Esophagus (tissue), 2 donors: ENCODE results near the gene MEST. TPM values are rescaled to one million over a fixed set of nuclear protein-coding genes. Genes with fewer than 3 reads are reported as not detected.

Experiments used
- H3K27ac ChIP-seq, 2 donors: one replicate each; pipeline ENCODE4 v1.5.1; 2013; ENCODE audit warnings: low read depth in 2 of 2, mild to moderate bottlenecking in 2 of 2, inconsistent platforms in 1 of 2, low read length in 1 of 2, moderate library complexity in 1 of 2
- H3K27me3 ChIP-seq, 2 donors: one replicate each; pipeline ENCODE4 v1.6.1; 2013; ENCODE audit warnings: low read length in 2 of 2, control low read depth in 1 of 2, mild to moderate bottlenecking in 1 of 2; ENCODE audit not compliant: insufficient read depth in 2 of 2, control insufficient read depth in 1 of 2
- H3K36me3 ChIP-seq, 2 donors: one replicate each; pipeline ENCODE4 v1.6.1; 2013; ENCODE audit warnings: low read length in 1 of 2; ENCODE audit not compliant: control insufficient read depth in 2 of 2, insufficient read depth in 2 of 2
- H3K4me1 ChIP-seq, 2 donors: one replicate each; pipeline ENCODE4 v1.6.1; 2013; ENCODE audit warnings: low read length in 1 of 2; ENCODE audit not compliant: control insufficient read depth in 2 of 2, insufficient read depth in 2 of 2
- H3K4me3 ChIP-seq, 2 donors: one replicate each; pipeline ENCODE4 v1.5.1; 2013; ENCODE audit warnings: low read length in 2 of 2, mild to moderate bottlenecking in 2 of 2, low read depth in 1 of 2, moderate library complexity in 1 of 2
- H3K9me3 ChIP-seq, 2 donors: one replicate each; pipeline ENCODE4 v1.6.1; 2013; ENCODE audit warnings: mild to moderate bottlenecking in 2 of 2, low read depth in 1 of 2, low read length in 1 of 2, moderate library complexity in 1 of 2; ENCODE audit not compliant: control insufficient read depth in 2 of 2, insufficient read depth in 1 of 2
- WGBS, 2 donors: extraction: QIAGEN DNeasy Blood & Tissue Kit; methylation state at CpG; one replicate each; pipeline ENCODE4 v1.1.7; 2013; 5-methylcytosine and 5-hydroxymethylcytosine counted together
- polyA plus RNA-seq, 2 donors: library from polyadenylated mRNA; stranded (reverse); fragments of 200-250 nt; gene quantifications; one replicate each; pipeline ENCODE4 v1.2.3, GENCODE V29; 2013
- donor health status: healthy with polysubstance abuse.
- donor health status: Bipolar disorder and iron deficiency.

Gene MEST
- polyA plus RNA-seq, 2 donors, result 4.8 to 8.6 TPM

- Histone ChIP-seq H3K9me3 (no peaks in the 10 kb centered on the region), H3K4me3 (no peak overlapping the region), H3K36me3 (no peaks in the 10 kb centered on the region), H3K27me3 (no peaks in the 10 kb centered on the region), H3K4me1 (no peaks in the 10 kb centered on the region), H3K27ac (no peak overlapping the region)
- 68% methylated on average over 2 of the region's 2 CpGs for WGBS, 2 donors
Measured at GRCh38 chr7:130461272-130461671, 30.6 kb upstream of the MEST start.

- Histone ChIP-seq H3K27ac (no peak overlapping the region), H3K4me3 (no peak overlapping the region), H3K4me1 (no peaks in the 10 kb centered on the region), H3K9me3 (no peaks in the 10 kb centered on the region), H3K27me3 (no peaks in the 10 kb centered on the region), H3K36me3 (no peaks in the 10 kb centered on the region)
- 58 to 64% methylated on average over 4 of the region's 4 CpGs for WGBS, 2 donors
Measured at GRCh38 chr7:130463553-130464434, 28.1 kb upstream of the MEST start.

GRCh38 chr7:130468612-130469011 is 23.3 kb upstream of the MEST start:
- no peak overlapping the region for H3K27ac ChIP-seq
- WGBS, 2 donors, result 82 to 98% methylated on average over 1 of the region's 1 CpG
- H3K27me3 ChIP-seq, result no peaks in the 10 kb centered on the region
- H3K36me3 ChIP-seq, result no peaks in the 10 kb centered on the region
- no peaks in the 10 kb centered on the region for H3K9me3 ChIP-seq
- H3K4me1 ChIP-seq, result no peaks in the 10 kb centered on the region
- H3K4me3 ChIP-seq, result no peak overlapping the region

GRCh38 chr7:130471974-130472373 is 19.9 kb upstream of the MEST start:
- H3K36me3 ChIP-seq, result no peaks in the 10 kb centered on the region
- no peaks in the 10 kb centered on the region for H3K9me3 ChIP-seq
- no peak overlapping the region for H3K27ac ChIP-seq
- 85 to 86% methylated on average over 2 of the region's 2 CpGs for WGBS, 2 donors
- H3K4me1 ChIP-seq, result no peaks in the 10 kb centered on the region
- no peak overlapping the region for H3K4me3 ChIP-seq
- H3K27me3 ChIP-seq, result no peaks in the 10 kb centered on the region

GRCh38 chr7:130473289-130473688 is 18.6 kb upstream of the MEST start:
- Histone ChIP-seq H3K27ac (no peak overlapping the region), H3K9me3 (no peaks in the 10 kb centered on the region), H3K36me3 (no peaks in the 10 kb centered on the region), H3K27me3 (no peaks in the 10 kb centered on the region), H3K4me3 (no peak overlapping the region), H3K4me1 (no peaks in the 10 kb centered on the region)

- Histone ChIP-seq H3K36me3 (no peaks in the 10 kb centered on the region), H3K27ac (no peak overlapping the region), H3K4me1 (no peaks in the 10 kb centered on the region), H3K4me3 (no peak overlapping the region), H3K9me3 (no peaks in the 10 kb centered on the region), H3K27me3 (no peaks in the 10 kb centered on the region)
- 88 to 92% methylated on average over 4 of the region's 4 CpGs for WGBS, 2 donors
Measured at GRCh38 chr7:130473876-130474275, 18.0 kb upstream of the MEST start.

- WGBS, 2 donors, result 72 to 74% methylated on average over 7 of the region's 7 CpGs
- H3K4me1 ChIP-seq, result no peaks in the 10 kb centered on the region
- H3K36me3 ChIP-seq, result no peaks in the 10 kb centered on the region
Measured at GRCh38 chr7:130475776-130476175, 16.1 kb upstream of the MEST start.

GRCh38 chr7:130476297-130477150 is 15.4 kb upstream of the MEST start:
- no peaks in the 10 kb centered on the region for H3K9me3 ChIP-seq
- no peaks in the 10 kb centered on the region for H3K27me3 ChIP-seq
- no peak overlapping the region for H3K27ac ChIP-seq
- 70 to 71% methylated on average over 9 of the region's 9 CpGs for WGBS, 2 donors
- no peak overlapping the region for H3K4me3 ChIP-seq
- H3K4me1 ChIP-seq, result no peaks in the 10 kb centered on the region
- no peaks in the 10 kb centered on the region for H3K36me3 ChIP-seq

More at GRCh38 chr7:130475776-130476175, 16.1 kb upstream of the MEST start:
- Histone ChIP-seq H3K27ac (no peak overlapping the region), H3K9me3 (no peaks in the 10 kb centered on the region), H3K4me3 (no peak overlapping the region), H3K27me3 (no peaks in the 10 kb centered on the region)

GRCh38 chr7:130478991-130479390 is 12.9 kb upstream of the MEST start:
- Histone ChIP-seq H3K27ac (no peak overlapping the region), H3K9me3 (peaks cover 0 to 3% of the 10 kb centered on the region in 2 donors), H3K36me3 (no peaks in the 10 kb centered on the region), H3K4me3 (no peak overlapping the region), H3K4me1 (no peaks in the 10 kb centered on the region), H3K27me3 (no peaks in the 10 kb centered on the region)
- WGBS, 2 donors, result 71 to 78% methylated on average over 3 of the region's 3 CpGs
